HG03025 (cell line): ENCODE results near the gene MT1M.

ENCODE experiments used
- ATAC-seq: cut with Tn5 transposase; IDR thresholded peaks from one replicate; pipeline ENCODE4 v1.9.1; 2021; ENCODE audit warnings: mild to moderate bottlenecking, moderate library complexity; ENCODE audit not compliant: unreplicated experiment, low FRiP score

Gene MT1M

GRCh38 chr16:56625943-56626654 lies 6.4 kb upstream of the MT1M start:
- no peak for ATAC-seq

GRCh38 chr16:56626685-56627084 lies 5.8 kb upstream of the MT1M start:
- ATAC-seq, result no peak

- ATAC-seq, result no peak
These were observed 3.7 kb upstream of the MT1M start for GRCh38 chr16:56628486-56629350.

- ATAC-seq, result no peak
These were observed 2.9 kb upstream of the MT1M start for GRCh38 chr16:56629531-56629930.

GRCh38 chr16:56630134-56630533 lies 2.3 kb upstream of the MT1M start:
- ATAC-seq, result no peak

- no peak for ATAC-seq
These were observed 1.3 kb upstream of the MT1M start for GRCh38 chr16:56631197-56631596.

- no peak for ATAC-seq
These were observed 665 bp upstream of the MT1M start for GRCh38 chr16:56631832-56632155.

GRCh38 chr16:56632848-56633365 lies 448 bp downstream of the MT1M start:
- no peak for ATAC-seq

GRCh38 chr16:56633535-56633934 lies 1.1 kb downstream of the MT1M start:
- ATAC-seq, result no peak

- ATAC-seq, result no peak
These were observed 2.4 kb downstream of the MT1M start for GRCh38 chr16:56634715-56635440.

- ATAC-seq, result no peak
These were observed 3.0 kb downstream of the MT1M start for GRCh38 chr16:56635441-56635967.

- ATAC-seq, result no peak
These were observed 4.4 kb downstream of the MT1M start for GRCh38 chr16:56636616-56637413.

GRCh38 chr16:56637814-56638750 lies 5.6 kb downstream of the MT1M start, which contains the start of gene MT1A:
Gene MT1A, plus strand, starts transcription at chr16:56638666. Its CDS starts 73 bp downstream, at chr16:56638739.
- no peak for ATAC-seq

GRCh38 chr16:56639045-56639444 lies 6.6 kb downstream of the MT1M start:
- no peak for ATAC-seq

GRCh38 chr16:56640076-56640475 lies 7.6 kb downstream of the MT1M start:
- ATAC-seq, result no peak

GRCh38 chr16:56641166-56641565 lies 8.7 kb downstream of the MT1M start:
- ATAC-seq, result no peak

- no peak for ATAC-seq
These were observed 10.8 kb downstream of the MT1M start for GRCh38 chr16:56643080-56643778.

- ATAC-seq, result no peak
These were observed 11.4 kb downstream of the MT1M start for GRCh38 chr16:56643833-56644232.
